GM23338 (cell line): ENCODE results near the gene CSTPP1. TPM values are rescaled to one million over a fixed set of nuclear protein-coding genes. Genes with fewer than 3 reads are reported as not detected.

ENCODE experiments used
- ATAC-seq: fragments of 200-7000 bp; cut with Tn5 transposase; 3 replicates; pipeline ENCODE4 v1.9.1; 2020
- DNase-seq: peaks from one replicate; pipeline ENCODE4 v3.0.0-alpha.2; 2015; ENCODE audit warnings: low spot score
- H2AFZ ChIP-seq: fragments of 200-600 bp; sonication (generic); 2 replicates; pipeline ENCODE4 v1.8.0; 2016; ENCODE audit warnings: antibody characterized with exemption, mild to moderate bottlenecking, moderate library complexity
- H3F3A ChIP-seq: fragments of 200-600 bp; sonication (generic); replicated peaks from 2 replicates; pipeline ENCODE4 v1.8.0; 2017; ENCODE audit warnings: antibody characterized with exemption, mixed run types, low read depth
- H3K27ac ChIP-seq: fragments of 200-600 bp; sonication (generic); 2 replicates; pipeline ENCODE4 v1.6.1; 2016; ENCODE audit warnings: low read depth
- H3K27me3 ChIP-seq: fragments of 200-600 bp; sonication (generic); 2 replicates; pipeline ENCODE4 v1.8.0; 2016; ENCODE audit warnings: mild to moderate bottlenecking, mixed run types, moderate library complexity; ENCODE audit not compliant: insufficient read depth
- H3K36me3 ChIP-seq: fragments of 200-600 bp; sonication (generic); 2 replicates; pipeline ENCODE4 v1.8.0; 2016; ENCODE audit warnings: mild to moderate bottlenecking; ENCODE audit not compliant: insufficient read depth
- H3K4me1 ChIP-seq: fragments of 200-600 bp; sonication (generic); 2 replicates; pipeline ENCODE4 v1.8.0; 2016; ENCODE audit warnings: mild to moderate bottlenecking, moderate library complexity; ENCODE audit not compliant: insufficient read depth
- H3K4me2 ChIP-seq: fragments of 200-600 bp; sonication (generic); 2 replicates; pipeline ENCODE4 v1.7.1; 2017; ENCODE audit warnings: mixed run types
- H3K4me3 ChIP-seq: fragments of 200-600 bp; sonication (generic); 2 replicates; pipeline ENCODE4 v1.6.1; 2016; ENCODE audit warnings: mixed run types
- H3K79me2 ChIP-seq: fragments of 200-600 bp; sonication (generic); replicated peaks from 2 replicates; pipeline ENCODE4 v1.8.0; 2017; ENCODE audit warnings: mild to moderate bottlenecking; ENCODE audit not compliant: insufficient read depth
- H3K9me2 ChIP-seq: fragments of 200-600 bp; sonication (generic); 2 replicates; pipeline ENCODE4 v1.8.0; 2017; ENCODE audit not compliant: insufficient read depth
- H4K20me1 ChIP-seq: fragments of 200-600 bp; sonication (generic); replicated peaks from 2 replicates; pipeline ENCODE4 v1.8.0; 2017; ENCODE audit warnings: mild to moderate bottlenecking; ENCODE audit not compliant: insufficient read depth
- H3K27ac Mint-ChIP-seq: 2 replicates; pipeline ENCODE4 v1.8.0; 2020; ENCODE audit warnings: inconsistent platforms, mild to moderate bottlenecking, moderate library complexity, mixed read lengths
- H3K27me3 Mint-ChIP-seq: 3 replicates; pipeline ENCODE4 v1.8.0; 2022; ENCODE audit warnings: low read depth, mild to moderate bottlenecking, moderate library complexity, mixed read lengths, inconsistent platforms; ENCODE audit not compliant: insufficient read depth, poor library complexity
- H3K36me3 Mint-ChIP-seq: 3 replicates; pipeline ENCODE4 v1.8.0; 2021; ENCODE audit warnings: low read depth, mild to moderate bottlenecking, inconsistent platforms, moderate library complexity, mixed read lengths
- H3K4me1 Mint-ChIP-seq: 3 replicates; pipeline ENCODE4 v1.8.0; 2020; ENCODE audit warnings: mild to moderate bottlenecking, inconsistent platforms, mixed read lengths
- H3K4me3 Mint-ChIP-seq: 3 replicates; pipeline ENCODE4 v1.8.0; 2021; ENCODE audit warnings: moderate library complexity, mild to moderate bottlenecking, inconsistent platforms, mixed read lengths
- H3K9me3 Mint-ChIP-seq: 3 replicates; pipeline ENCODE4 v1.8.0; 2020; ENCODE audit warnings: moderate library complexity, mild to moderate bottlenecking, inconsistent platforms, mixed read lengths
- CREB1 ChIP-seq: fragments of 250-450 bp; sonication (Bioruptor Pico); IDR thresholded peaks from 2 replicates; pipeline ENCODE4 v1.5.0; 2020; ENCODE audit warnings: low read depth, mild to moderate bottlenecking, moderate library complexity
- EZH2 ChIP-seq: fragments of 200-600 bp; sonication (generic); IDR thresholded peaks from one replicate; pipeline ENCODE4 v1.8.0; 2017; ENCODE audit warnings: antibody characterized with exemption, mild to moderate bottlenecking, low read depth; ENCODE audit not compliant: unreplicated experiment
- EZH2phosphoT487 ChIP-seq: fragments of 200-600 bp; sonication (generic); IDR thresholded peaks from one replicate; pipeline ENCODE4 v1.8.1; 2018; ENCODE audit warnings: antibody characterized with exemption; ENCODE audit not compliant: unreplicated experiment
- JUNB ChIP-seq: IDR thresholded peaks from one replicate; pipeline ENCODE4 v1.6.1; 2016; ENCODE audit warnings: antibody characterized with exemption; ENCODE audit not compliant: unreplicated experiment
- NANOG ChIP-seq: IDR thresholded peaks from 2 replicates; pipeline ENCODE4 v1.6.1; 2016; ENCODE audit warnings: antibody characterized with exemption, borderline replicate concordance
- POLR2AphosphoS5 ChIP-seq: IDR thresholded peaks from 2 replicates; pipeline ENCODE4 v1.6.1; 2016; ENCODE audit warnings: antibody characterized with exemption, low read depth
- STAT1 ChIP-seq: IDR thresholded peaks from one replicate; pipeline ENCODE4 v1.6.1; 2016; ENCODE audit warnings: antibody characterized with exemption; ENCODE audit not compliant: unreplicated experiment
- ZNF114 ChIP-seq: fragments of 250-450 bp; sonication (Bioruptor Pico); IDR thresholded peaks from 2 replicates; pipeline ENCODE4 v1.5.0; 2020; ENCODE audit warnings: mild to moderate bottlenecking, moderate library complexity
- ZNF331 ChIP-seq: fragments of 250-450 bp; sonication (Bioruptor Pico); IDR thresholded peaks from 2 replicates; pipeline ENCODE4 v1.5.0; 2020; ENCODE audit warnings: low read depth, mild to moderate bottlenecking, moderate library complexity
- polyA plus RNA-seq: library from polyadenylated mRNA; unstranded; fragments of >200 nt; fragmentation: Nextera tagmentation; extraction: Ambion mirVana; gene quantifications from 2 replicates; pipeline ENCODE4 v1.2.1, GENCODE V29; 2016
- total RNA-seq: library from RNA; depleted of rRNA; stranded (reverse); fragments of >200 nt; shearing (Covaris generic); gene quantifications from 2 replicates; pipeline ENCODE4 v1.2.3, GENCODE V29; 2014
- TF ChIP-seq, protein P1 (sequence below): IDR thresholded peaks from one replicate; pipeline ENCODE4 v1.6.1; 2018; ENCODE audit warnings: antibody characterized with exemption; ENCODE audit not compliant: unreplicated experiment
- TF ChIP-seq, protein P2 (sequence below): fragments of 250-450 bp; sonication (Bioruptor Pico); IDR thresholded peaks from 2 replicates; pipeline ENCODE4 v1.5.0; 2020; ENCODE audit warnings: mild to moderate bottlenecking, moderate library complexity
- TF ChIP-seq, protein P3 (sequence below): IDR thresholded peaks from 2 replicates; pipeline ENCODE4 v1.6.1; 2016; ENCODE audit warnings: antibody characterized with exemption
- TF ChIP-seq, protein P4 (sequence below), 2 experiments: fragments of 200-600 bp in 1 of 2; sonication (generic) in 1 of 2; conservative IDR thresholded peaks; 2 replicates each; pipeline versions ENCODE4 v1.5.1 to v1.6.1; 2016 to 2017; ENCODE audit warnings: antibody characterized with exemption in 2 of 2, low read depth in 2 of 2, mild to moderate bottlenecking in 2 of 2, moderate library complexity in 1 of 2

CSTPP1 gene
- total and polyA plus RNA-seq, 2 experiments from 2014 or later: 23.5 to 42.6 TPM

DNA sequence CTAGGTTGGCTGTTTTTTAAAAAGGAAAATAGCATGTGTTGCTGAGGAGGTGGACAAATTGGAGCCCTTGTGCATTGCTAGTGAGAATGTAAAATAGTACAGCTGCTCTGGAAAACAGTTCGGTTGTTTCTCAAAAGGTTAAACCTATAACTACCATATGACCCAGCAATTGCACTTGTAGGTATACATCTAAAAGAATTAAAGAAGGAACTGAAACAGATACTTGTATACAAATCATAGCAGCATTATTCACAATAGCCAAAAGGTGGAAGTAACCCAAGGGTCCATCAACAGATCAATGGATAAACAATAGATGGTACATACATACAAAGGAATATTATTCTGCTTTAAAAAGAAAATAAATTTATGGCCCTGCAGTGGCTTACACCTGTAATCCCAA, 111.4 kb downstream of the CSTPP1 start:
- Mint-ChIP-seq H3K36me3 (peaks cover under 1% of the 10 kb centered on the region; the same call in 1 of the 3 replicates), H3K27me3 (no peaks in the 10 kb centered on the region), H3K4me1 (no peaks in the 10 kb centered on the region), H3K27ac (no peak overlapping the region), H3K9me3 (no peaks in the 10 kb centered on the region), H3K4me3 (no peak overlapping the region)
- H3K27me3 ChIP-seq: no peaks in the 10 kb centered on the region
- no peaks in the 10 kb centered on the region for H3K4me1 ChIP-seq
- no peaks in the 10 kb centered on the region for H3K79me2 ChIP-seq
- TF ChIP-seq, protein P1, sequence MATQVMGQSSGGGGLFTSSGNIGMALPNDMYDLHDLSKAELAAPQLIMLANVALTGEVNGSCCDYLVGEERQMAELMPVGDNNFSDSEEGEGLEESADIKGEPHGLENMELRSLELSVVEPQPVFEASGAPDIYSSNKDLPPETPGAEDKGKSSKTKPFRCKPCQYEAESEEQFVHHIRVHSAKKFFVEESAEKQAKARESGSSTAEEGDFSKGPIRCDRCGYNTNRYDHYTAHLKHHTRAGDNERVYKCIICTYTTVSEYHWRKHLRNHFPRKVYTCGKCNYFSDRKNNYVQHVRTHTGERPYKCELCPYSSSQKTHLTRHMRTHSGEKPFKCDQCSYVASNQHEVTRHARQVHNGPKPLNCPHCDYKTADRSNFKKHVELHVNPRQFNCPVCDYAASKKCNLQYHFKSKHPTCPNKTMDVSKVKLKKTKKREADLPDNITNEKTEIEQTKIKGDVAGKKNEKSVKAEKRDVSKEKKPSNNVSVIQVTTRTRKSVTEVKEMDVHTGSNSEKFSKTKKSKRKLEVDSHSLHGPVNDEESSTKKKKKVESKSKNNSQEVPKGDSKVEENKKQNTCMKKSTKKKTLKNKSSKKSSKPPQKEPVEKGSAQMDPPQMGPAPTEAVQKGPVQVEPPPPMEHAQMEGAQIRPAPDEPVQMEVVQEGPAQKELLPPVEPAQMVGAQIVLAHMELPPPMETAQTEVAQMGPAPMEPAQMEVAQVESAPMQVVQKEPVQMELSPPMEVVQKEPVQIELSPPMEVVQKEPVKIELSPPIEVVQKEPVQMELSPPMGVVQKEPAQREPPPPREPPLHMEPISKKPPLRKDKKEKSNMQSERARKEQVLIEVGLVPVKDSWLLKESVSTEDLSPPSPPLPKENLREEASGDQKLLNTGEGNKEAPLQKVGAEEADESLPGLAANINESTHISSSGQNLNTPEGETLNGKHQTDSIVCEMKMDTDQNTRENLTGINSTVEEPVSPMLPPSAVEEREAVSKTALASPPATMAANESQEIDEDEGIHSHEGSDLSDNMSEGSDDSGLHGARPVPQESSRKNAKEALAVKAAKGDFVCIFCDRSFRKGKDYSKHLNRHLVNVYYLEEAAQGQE: no peak
- TF ChIP-seq JUNB (no peak), CREB1 (CRISPR knock-in tag) (no peak), POLR2AphosphoS5 (no peak), EZH2 (no peak), ZNF114 (no peak), NANOG (no peak), EZH2phosphoT487 (no peak), STAT1 (no peak), ZNF331 (CRISPR knock-in tag) (no peak)
- TF ChIP-seq, protein P2, sequence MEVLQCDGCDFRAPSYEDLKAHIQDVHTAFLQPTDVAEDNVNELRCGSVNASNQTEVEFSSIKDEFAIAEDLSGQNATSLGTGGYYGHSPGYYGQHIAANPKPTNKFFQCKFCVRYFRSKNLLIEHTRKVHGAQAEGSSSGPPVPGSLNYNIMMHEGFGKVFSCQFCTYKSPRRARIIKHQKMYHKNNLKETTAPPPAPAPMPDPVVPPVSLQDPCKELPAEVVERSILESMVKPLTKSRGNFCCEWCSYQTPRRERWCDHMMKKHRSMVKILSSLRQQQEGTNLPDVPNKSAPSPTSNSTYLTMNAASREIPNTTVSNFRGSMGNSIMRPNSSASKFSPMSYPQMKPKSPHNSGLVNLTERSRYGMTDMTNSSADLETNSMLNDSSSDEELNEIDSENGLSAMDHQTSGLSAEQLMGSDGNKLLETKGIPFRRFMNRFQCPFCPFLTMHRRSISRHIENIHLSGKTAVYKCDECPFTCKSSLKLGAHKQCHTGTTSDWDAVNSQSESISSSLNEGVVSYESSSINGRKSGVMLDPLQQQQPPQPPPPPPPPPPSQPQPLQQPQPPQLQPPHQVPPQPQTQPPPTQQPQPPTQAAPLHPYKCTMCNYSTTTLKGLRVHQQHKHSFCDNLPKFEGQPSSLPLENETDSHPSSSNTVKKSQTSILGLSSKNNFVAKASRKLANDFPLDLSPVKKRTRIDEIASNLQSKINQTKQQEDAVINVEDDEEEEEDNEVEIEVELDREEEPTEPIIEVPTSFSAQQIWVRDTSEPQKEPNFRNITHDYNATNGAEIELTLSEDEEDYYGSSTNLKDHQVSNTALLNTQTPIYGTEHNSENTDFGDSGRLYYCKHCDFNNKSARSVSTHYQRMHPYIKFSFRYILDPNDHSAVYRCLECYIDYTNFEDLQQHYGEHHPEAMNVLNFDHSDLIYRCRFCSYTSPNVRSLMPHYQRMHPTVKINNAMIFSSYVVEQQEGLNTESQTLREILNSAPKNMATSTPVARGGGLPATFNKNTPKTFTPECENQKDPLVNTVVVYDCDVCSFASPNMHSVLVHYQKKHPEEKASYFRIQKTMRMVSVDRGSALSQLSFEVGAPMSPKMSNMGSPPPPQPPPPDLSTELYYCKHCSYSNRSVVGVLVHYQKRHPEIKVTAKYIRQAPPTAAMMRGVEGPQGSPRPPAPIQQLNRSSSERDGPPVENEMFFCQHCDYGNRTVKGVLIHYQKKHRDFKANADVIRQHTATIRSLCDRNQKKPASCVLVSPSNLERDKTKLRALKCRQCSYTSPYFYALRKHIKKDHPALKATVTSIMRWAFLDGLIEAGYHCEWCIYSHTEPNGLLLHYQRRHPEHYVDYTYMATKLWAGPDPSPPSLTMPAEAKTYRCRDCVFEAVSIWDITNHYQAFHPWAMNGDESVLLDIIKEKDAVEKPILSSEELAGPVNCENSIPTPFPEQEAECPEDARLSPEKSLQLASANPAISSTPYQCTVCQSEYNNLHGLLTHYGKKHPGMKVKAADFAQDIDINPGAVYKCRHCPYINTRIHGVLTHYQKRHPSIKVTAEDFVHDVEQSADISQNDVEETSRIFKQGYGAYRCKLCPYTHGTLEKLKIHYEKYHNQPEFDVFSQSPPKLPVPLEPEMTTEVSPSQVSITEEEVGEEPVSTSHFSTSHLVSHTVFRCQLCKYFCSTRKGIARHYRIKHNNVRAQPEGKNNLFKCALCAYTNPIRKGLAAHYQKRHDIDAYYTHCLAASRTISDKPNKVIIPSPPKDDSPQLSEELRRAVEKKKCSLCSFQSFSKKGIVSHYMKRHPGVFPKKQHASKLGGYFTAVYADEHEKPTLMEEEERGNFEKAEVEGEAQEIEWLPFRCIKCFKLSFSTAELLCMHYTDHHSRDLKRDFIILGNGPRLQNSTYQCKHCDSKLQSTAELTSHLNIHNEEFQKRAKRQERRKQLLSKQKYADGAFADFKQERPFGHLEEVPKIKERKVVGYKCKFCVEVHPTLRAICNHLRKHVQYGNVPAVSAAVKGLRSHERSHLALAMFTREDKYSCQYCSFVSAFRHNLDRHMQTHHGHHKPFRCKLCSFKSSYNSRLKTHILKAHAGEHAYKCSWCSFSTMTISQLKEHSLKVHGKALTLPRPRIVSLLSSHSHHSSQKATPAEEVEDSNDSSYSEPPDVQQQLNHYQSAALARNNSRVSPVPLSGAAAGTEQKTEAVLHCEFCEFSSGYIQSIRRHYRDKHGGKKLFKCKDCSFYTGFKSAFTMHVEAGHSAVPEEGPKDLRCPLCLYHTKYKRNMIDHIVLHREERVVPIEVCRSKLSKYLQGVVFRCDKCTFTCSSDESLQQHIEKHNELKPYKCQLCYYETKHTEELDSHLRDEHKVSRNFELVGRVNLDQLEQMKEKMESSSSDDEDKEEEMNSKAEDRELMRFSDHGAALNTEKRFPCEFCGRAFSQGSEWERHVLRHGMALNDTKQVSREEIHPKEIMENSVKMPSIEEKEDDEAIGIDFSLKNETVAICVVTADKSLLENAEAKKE: no peak
- TF ChIP-seq, protein P3, sequence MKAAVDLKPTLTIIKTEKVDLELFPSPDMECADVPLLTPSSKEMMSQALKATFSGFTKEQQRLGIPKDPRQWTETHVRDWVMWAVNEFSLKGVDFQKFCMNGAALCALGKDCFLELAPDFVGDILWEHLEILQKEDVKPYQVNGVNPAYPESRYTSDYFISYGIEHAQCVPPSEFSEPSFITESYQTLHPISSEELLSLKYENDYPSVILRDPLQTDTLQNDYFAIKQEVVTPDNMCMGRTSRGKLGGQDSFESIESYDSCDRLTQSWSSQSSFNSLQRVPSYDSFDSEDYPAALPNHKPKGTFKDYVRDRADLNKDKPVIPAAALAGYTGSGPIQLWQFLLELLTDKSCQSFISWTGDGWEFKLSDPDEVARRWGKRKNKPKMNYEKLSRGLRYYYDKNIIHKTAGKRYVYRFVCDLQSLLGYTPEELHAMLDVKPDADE: no peak
- TF ChIP-seq, protein P4, sequence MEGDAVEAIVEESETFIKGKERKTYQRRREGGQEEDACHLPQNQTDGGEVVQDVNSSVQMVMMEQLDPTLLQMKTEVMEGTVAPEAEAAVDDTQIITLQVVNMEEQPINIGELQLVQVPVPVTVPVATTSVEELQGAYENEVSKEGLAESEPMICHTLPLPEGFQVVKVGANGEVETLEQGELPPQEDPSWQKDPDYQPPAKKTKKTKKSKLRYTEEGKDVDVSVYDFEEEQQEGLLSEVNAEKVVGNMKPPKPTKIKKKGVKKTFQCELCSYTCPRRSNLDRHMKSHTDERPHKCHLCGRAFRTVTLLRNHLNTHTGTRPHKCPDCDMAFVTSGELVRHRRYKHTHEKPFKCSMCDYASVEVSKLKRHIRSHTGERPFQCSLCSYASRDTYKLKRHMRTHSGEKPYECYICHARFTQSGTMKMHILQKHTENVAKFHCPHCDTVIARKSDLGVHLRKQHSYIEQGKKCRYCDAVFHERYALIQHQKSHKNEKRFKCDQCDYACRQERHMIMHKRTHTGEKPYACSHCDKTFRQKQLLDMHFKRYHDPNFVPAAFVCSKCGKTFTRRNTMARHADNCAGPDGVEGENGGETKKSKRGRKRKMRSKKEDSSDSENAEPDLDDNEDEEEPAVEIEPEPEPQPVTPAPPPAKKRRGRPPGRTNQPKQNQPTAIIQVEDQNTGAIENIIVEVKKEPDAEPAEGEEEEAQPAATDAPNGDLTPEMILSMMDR (conservative IDR thresholded peaks at IDR 0.05; ENCODE audit: low read depth in 2 of 2): no peak
- H3K9me2 ChIP-seq: no peaks in the 10 kb centered on the region
- DNase-seq (no peak), ATAC-seq (no peak)
- no peak overlapping the region for H3K4me2 ChIP-seq
- H3K36me3 ChIP-seq: no peaks in the 10 kb centered on the region
- no peak overlapping the region for H2AFZ ChIP-seq
- H4K20me1 ChIP-seq: no peaks in the 10 kb centered on the region
- H3K27ac ChIP-seq: no peak overlapping the region
- no peak overlapping the region for H3K4me3 ChIP-seq
- H3F3A ChIP-seq: no peaks in the 10 kb centered on the region
